H1 (cell line): Measurements from ENCODE around the gene R3HDM2. TPM values are rescaled to one million over a fixed set of nuclear protein-coding genes. Genes with fewer than 3 reads are reported as not detected.

Experiments
- CTCF ChIA-PET: fragments of 300-600 bp; sonication (Branson Sonifier 250); formaldehyde crosslinking; loops from one replicate; lab custom pipeline; 2021; ENCODE audit not compliant: partially characterized antibody; lab: Charles Lee
- POLR2A ChIA-PET: fragments of 300-600 bp; sonication (Branson Sonifier 250); formaldehyde crosslinking; loops from one replicate; lab custom pipeline; 2021; ENCODE audit warnings: inconsistent platforms; ENCODE audit not compliant: partially characterized antibody; lab: Charles Lee
- DNase-seq, 2 experiments: peaks; one replicate each; pipeline versions ENCODE4 v3.0.0 to v3.0.0-alpha.2; 2010 to 2022; ENCODE audit warnings: low spot score in 2 of 2, low read depth in 1 of 2, mixed read lengths in 1 of 2
- FAIRE-seq: peaks from 2 replicates; lab custom pipeline; 2011; peaks lifted over from hg19 to GRCh38; lab: Jason Lieb, UNC
- H2AFZ ChIP-seq: 2 replicates; pipeline ENCODE4 v1.8.1; 2012; ENCODE audit warnings: low read length, inconsistent platforms
- H2AK5ac ChIP-seq: 2 replicates; pipeline ENCODE4 v1.6.1; 2013; ENCODE audit warnings: low read depth, low read length
- H2BK120ac ChIP-seq: replicated peaks from 2 replicates; pipeline ENCODE3; 2013; ENCODE audit warnings: low read depth, low read length, inconsistent platforms
- H2BK12ac ChIP-seq: 2 replicates; pipeline ENCODE4 v1.6.1; 2013; ENCODE audit warnings: low read depth, low read length
- H2BK15ac ChIP-seq: 2 replicates; pipeline ENCODE4 v1.6.1; 2013; ENCODE audit warnings: low read length
- H2BK20ac ChIP-seq: 2 replicates; pipeline ENCODE4 v1.6.1; 2013; ENCODE audit warnings: low read length
- H2BK5ac ChIP-seq: 2 replicates; pipeline ENCODE4 v1.6.1; 2013; ENCODE audit warnings: low read depth, low read length
- H3K14ac ChIP-seq: 2 replicates; pipeline ENCODE4 v1.6.1; 2013; ENCODE audit warnings: inconsistent platforms; ENCODE audit not compliant: insufficient read length
- H3K18ac ChIP-seq: 2 replicates; pipeline ENCODE4 v1.6.1; 2013; ENCODE audit warnings: low read length; ENCODE audit errors: extremely low read depth
- H3K23ac ChIP-seq: 2 replicates; pipeline ENCODE4 v1.6.1; 2013; ENCODE audit warnings: inconsistent platforms; ENCODE audit not compliant: insufficient read length
- H3K23me2 ChIP-seq: 2 replicates; pipeline ENCODE4 v1.6.1; 2013; ENCODE audit warnings: low read depth, low read length
- H3K27ac ChIP-seq: 2 replicates; pipeline ENCODE4 v1.6.1; 2011; ENCODE audit warnings: low read depth, low read length, inconsistent platforms
- H3K27me3 ChIP-seq, 4 experiments: replicated peaks in 1 of 4; 1 replicate in 1 of 4; 2 replicates in 3 of 4; pipeline versions ENCODE4 v1.6.1 to v1.8.1; 2011 to 2013; ENCODE audit warnings: low read length in 3 of 4, mild to moderate bottlenecking in 3 of 4, inconsistent platforms in 2 of 4, mixed read lengths in 2 of 4, moderate library complexity in 1 of 4; ENCODE audit not compliant: control insufficient read depth in 3 of 4, insufficient read depth in 3 of 4; ENCODE audit errors: extremely low read depth in 1 of 4
- H3K36me3 ChIP-seq, 4 experiments: 2 replicates each; pipeline versions ENCODE4 v1.6.1 to v1.8.1; 2011 to 2013; ENCODE audit warnings: mild to moderate bottlenecking in 4 of 4, low read length in 3 of 4, moderate library complexity in 2 of 4, control low read depth in 1 of 4, inconsistent platforms in 1 of 4; ENCODE audit not compliant: insufficient read depth in 4 of 4, control insufficient read depth in 2 of 4
- H3K4ac ChIP-seq: replicated peaks from 2 replicates; pipeline ENCODE3; 2013; ENCODE audit warnings: low read length, low read depth, mixed read lengths, inconsistent platforms; ENCODE audit not compliant: insufficient read length
- H3K4me1 ChIP-seq, 4 experiments: replicated peaks in 1 of 4; 1 replicate in 1 of 4; 2 replicates in 3 of 4; pipeline versions ENCODE4 v1.6.1 to v1.8.1; 2011 to 2013; ENCODE audit warnings: low read length in 3 of 4, inconsistent platforms in 2 of 4, mixed read lengths in 1 of 4; ENCODE audit not compliant: insufficient read depth in 4 of 4, control insufficient read depth in 3 of 4
- H3K4me2 ChIP-seq, 2 experiments: 2 replicates each; pipeline versions ENCODE4 v1.6.1 to v1.8.1; 2011 to 2013; ENCODE audit warnings: low read depth in 2 of 2, low read length in 2 of 2, control low read depth in 1 of 2, inconsistent platforms in 1 of 2, mild to moderate bottlenecking in 1 of 2; ENCODE audit not compliant: insufficient read depth in 1 of 2
- H3K4me3 ChIP-seq, 4 experiments: fragments of 200-600, 300-600 bp in 1 of 4; sonication (generic), shearing (Covaris generic), sonication (Bioruptor Twin) in 1 of 4; 2 replicates each; pipeline versions ENCODE4 v1.5.1 to v1.8.1; 2011 to 2016; ENCODE audit warnings: low read length in 4 of 4, low read depth in 3 of 4, control low read depth in 2 of 4, inconsistent platforms in 2 of 4, mild to moderate bottlenecking in 2 of 4, mixed read lengths in 1 of 4, moderate library complexity in 1 of 4; ENCODE audit not compliant: insufficient read depth in 2 of 4; ENCODE audit errors: extremely low read depth in 1 of 4
- H3K56ac ChIP-seq: replicated peaks from 2 replicates; pipeline ENCODE3; 2013; ENCODE audit warnings: low read depth, mild to moderate bottlenecking, mixed read lengths, low read length, inconsistent platforms; ENCODE audit not compliant: insufficient read length
- H3K79me1 ChIP-seq: 2 replicates; pipeline ENCODE4 v1.6.1; 2013; ENCODE audit warnings: low read depth, low read length, control low read depth
- H3K79me2 ChIP-seq, 2 experiments: 2 replicates each; pipeline versions ENCODE4 v1.6.1 to v1.8.1; 2012 to 2013; ENCODE audit warnings: low read length in 2 of 2, mild to moderate bottlenecking in 2 of 2, inconsistent platforms in 1 of 2; ENCODE audit not compliant: insufficient read depth in 2 of 2, control insufficient read depth in 1 of 2
- H3K9ac ChIP-seq, 4 experiments: replicated peaks in 1 of 4; 1 replicate in 1 of 4; 2 replicates in 3 of 4; pipeline versions ENCODE4 v1.6.1 to v1.8.1; 2011 to 2013; ENCODE audit warnings: low read depth in 3 of 4, low read length in 3 of 4, control low read depth in 2 of 4, mild to moderate bottlenecking in 2 of 4, moderate library complexity in 2 of 4, inconsistent platforms in 1 of 4; ENCODE audit errors: extremely low read depth in 1 of 4
- H3K9me3 ChIP-seq, 2 experiments: 2 replicates each; pipeline versions ENCODE4 v1.6.1 to v1.8.1; 2012 to 2013; ENCODE audit warnings: mild to moderate bottlenecking in 2 of 2, moderate library complexity in 2 of 2, control low read depth in 1 of 2, inconsistent platforms in 1 of 2, low read depth in 1 of 2, low read length in 1 of 2, mixed read lengths in 1 of 2; ENCODE audit not compliant: insufficient read depth in 2 of 2
- H4K20me1 ChIP-seq, 2 experiments: replicated peaks in 1 of 2; 2 replicates each; pipeline versions ENCODE3 to v1.8.1; 2011 to 2013; ENCODE audit warnings: inconsistent platforms in 2 of 2, low read length in 2 of 2, mild to moderate bottlenecking in 1 of 2; ENCODE audit not compliant: insufficient read depth in 2 of 2, control insufficient read depth in 1 of 2
- H4K5ac ChIP-seq: 2 replicates; pipeline ENCODE4 v1.6.1; 2013; ENCODE audit warnings: low read length, low read depth, mixed read lengths, inconsistent platforms; ENCODE audit not compliant: insufficient read length
- H4K8ac ChIP-seq: 2 replicates; pipeline ENCODE4 v1.8.0; 2013; ENCODE audit warnings: mild to moderate bottlenecking, moderate library complexity, low read length, inconsistent platforms; ENCODE audit not compliant: insufficient read depth; ENCODE audit errors: extremely low read depth
- H4K91ac ChIP-seq: replicated peaks from 2 replicates; pipeline ENCODE3; 2013; ENCODE audit warnings: low read length, mixed read lengths, inconsistent platforms; ENCODE audit not compliant: insufficient read length
- CHD1 ChIP-seq: IDR thresholded peaks from 2 replicates; pipeline ENCODE4 v1.6.1; 2012; ENCODE audit warnings: low read depth, low read length, improper control_type of control experiment
- CHD2 ChIP-seq: IDR thresholded peaks from 2 replicates; pipeline ENCODE4 v1.6.1; 2012; ENCODE audit warnings: low read length, improper control_type of control experiment
- GTF2F1 ChIP-seq: IDR thresholded peaks from 2 replicates; pipeline ENCODE4 v1.6.1; 2012; ENCODE audit warnings: low read depth, low read length, improper control_type of control experiment, borderline replicate concordance
- JUN ChIP-seq: IDR thresholded peaks from 2 replicates; pipeline ENCODE4 v1.6.1; 2011; ENCODE audit warnings: low read depth, mild to moderate bottlenecking, improper control_type of control experiment, low read length
- JUND ChIP-seq: IDR thresholded peaks from 2 replicates; pipeline ENCODE4 v1.6.1; 2011; ENCODE audit warnings: mild to moderate bottlenecking, improper control_type of control experiment, low read length
- POU5F1 ChIP-seq: IDR thresholded peaks from 2 replicates; pipeline ENCODE4 v1.6.1; 2011; ENCODE audit warnings: low read depth, mild to moderate bottlenecking, low read length, moderate library complexity
- RFX5 ChIP-seq: IDR thresholded peaks from 2 replicates; pipeline ENCODE4 v1.6.1; 2011; ENCODE audit warnings: low read depth, low read length, improper control_type of control experiment, borderline replicate concordance
- SP2 ChIP-seq: IDR thresholded peaks from 2 replicates; pipeline ENCODE4 v1.6.1; 2012; ENCODE audit warnings: mild to moderate bottlenecking, low read length, inconsistent platforms
- TAF1 ChIP-seq: IDR thresholded peaks from 2 replicates; pipeline ENCODE4 v1.6.1; 2011; ENCODE audit warnings: mild to moderate bottlenecking, low read depth, low read length
- WGBS, 2 experiments: shearing (Covaris generic) in 1 of 2; methylation state at CpG; one replicate each; pipeline versions ENCODE4 v1.1.6 to v1.1.7; 2013 to 2015; ENCODE audit warnings: low lambda C conversion rate in 2 of 2, mixed read lengths in 2 of 2, inconsistent platforms in 1 of 2, low coverage in 1 of 2, missing lambda C conversion rate in 1 of 2; ENCODE audit not compliant: insufficient replicate concordance in 2 of 2, insufficient coverage in 1 of 2, insufficient read length in 1 of 2; ENCODE audit errors: extremely low coverage in 1 of 2, missing lambda C conversion rate in 1 of 2; 5-methylcytosine and 5-hydroxymethylcytosine counted together
- polyA plus RNA-seq, 7 experiments: library from polyadenylated mRNA; depleted of rRNA in 3 of 7; stranded (reverse) in 5 of 7; unstranded in 2 of 7; fragments of >200 nt in 5 of 7; fragments of 200-250 nt in 2 of 7; gene quantifications; 1 replicate in 5 of 7; 2 replicates in 1 of 7; 4 replicates in 1 of 7; pipeline versions ENCODE4 v1.2.1 to v1.2.3, GENCODE V29; 2011 to 2013; ENCODE audit warnings: missing spikeins in 2 of 7, mixed read lengths in 2 of 7
- total RNA-seq: library from RNA; stranded (reverse); fragmentation: NEBNext Ultra II Directional; extraction: Animal tissue kit (Norgen Biotek cat#: 25700); gene quantifications from 2 replicates; pipeline ENCODE4 v1.2.1, GENCODE V29; 2021
- TF ChIP-seq, protein P1 (sequence below): IDR thresholded peaks from 2 replicates; pipeline ENCODE4 v1.6.1; 2011; ENCODE audit warnings: low read length, improper control_type of control experiment
- TF ChIP-seq, protein P2 (sequence below): IDR thresholded peaks from 2 replicates; pipeline ENCODE4 v1.6.1; 2012; ENCODE audit warnings: inconsistent platforms

R3HDM2 gene
- total and polyA plus RNA-seq, 2 of the 8 experiments (the other 6 are each of a cell fraction or from before 2014, with no cell fraction given), result 25.6 to 27.0 TPM

DNA sequence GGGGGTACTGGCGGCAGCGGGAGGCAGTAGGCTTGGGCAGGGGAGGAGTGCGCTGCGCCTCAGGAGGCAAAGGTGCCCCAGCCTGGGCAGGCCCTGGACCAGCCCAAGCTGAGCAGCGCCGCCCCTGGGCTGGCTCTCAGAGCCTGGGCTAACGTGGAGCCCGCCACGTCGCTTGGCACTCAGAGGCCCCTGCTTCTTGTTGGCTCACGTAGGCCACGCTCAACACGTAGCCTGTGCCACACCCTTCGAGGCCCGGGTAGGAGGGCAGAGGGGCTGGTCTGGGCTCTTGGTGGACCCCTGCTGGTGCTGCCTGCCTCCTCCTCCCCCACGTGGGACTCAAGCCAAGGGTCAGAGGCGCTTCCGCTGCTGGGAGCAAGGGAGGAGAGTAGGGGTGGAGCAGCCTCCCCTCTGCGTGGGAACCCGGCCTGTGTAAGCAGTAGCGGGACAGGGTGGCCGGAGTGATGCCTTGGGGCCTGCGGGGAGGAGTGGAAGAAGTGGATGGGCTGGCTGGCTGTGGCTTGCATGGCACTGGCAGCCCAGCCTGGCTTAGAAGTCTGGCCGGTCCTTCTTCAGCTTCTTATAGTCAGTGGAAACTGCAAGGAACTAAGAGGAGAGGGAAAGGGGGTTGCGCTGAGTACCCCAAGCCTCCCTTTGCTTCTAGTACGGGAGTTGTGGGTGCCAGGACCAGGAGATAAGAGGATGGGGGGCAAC, 195.7 kb downstream of the R3HDM2 start:
- no peak overlapping the region for H4K91ac ChIP-seq
- no peak overlapping the region for H3K27ac ChIP-seq
- ChIA-PET POLR2A (interaction anchor here (0.5 to 23.7 kb wide), 18 partner anchors 6 to 285 kb away, joined by 3 to 852 read pairs (median 4); partner anchors contain the start of genes DDIT3, GLI1, INHBE and LRP1), CTCF (interaction anchor here (17.3 to 27.9 kb wide), 3 partner anchors 8 to 221 kb away, joined by 225 to 726 read pairs (median 527); partner anchors contain the start of genes GLI1, INHBE, NXPH4 and SHMT2)
- H2BK20ac ChIP-seq, result no peak overlapping the region
- peaks cover 36 to 55% (median 47%) of the 10 kb centered on the region in 4 experiments for H3K27me3 ChIP-seq
- H3K9me3 ChIP-seq, result no peaks in the 10 kb centered on the region
- no peak overlapping the region; a peak in 1 of 8 replicates for H3K4me3 ChIP-seq
- peak overlapping the region in 1 of 2 experiments; percentile 12; a peak in 1 of 4 replicates for H3K4me2 ChIP-seq
- H3K23me2 ChIP-seq, result peaks cover 26% of the 10 kb centered on the region
- H2BK5ac ChIP-seq, result no peak overlapping the region
- DNase-seq, result peak in 1 of 2 experiments; percentile 65
- H3K79me2 ChIP-seq, result peaks cover 6 to 13% of the 10 kb centered on the region in 2 experiments; a peak in 3 of 4 replicates
- no peak overlapping the region for H3K14ac ChIP-seq
- H4K8ac ChIP-seq, result no peak overlapping the region
- no peak overlapping the region for H4K5ac ChIP-seq
- FAIRE-seq, result no peak
- H2BK12ac ChIP-seq, result no peak overlapping the region
- no peak overlapping the region for H2BK15ac ChIP-seq
- no peak overlapping the region for H3K4ac ChIP-seq
- H2BK120ac ChIP-seq, result no peak overlapping the region
- peaks cover 11% of the 10 kb centered on the region for H3K79me1 ChIP-seq
- H3K9ac ChIP-seq, result no peak overlapping the region
- no peak overlapping the region for H3K56ac ChIP-seq
- peaks cover 6 to 59% (median 35%) of the 10 kb centered on the region in 4 experiments for H3K4me1 ChIP-seq
- WGBS, 2 experiments, result 44% methylated on average over 22 of the region's 26 CpGs; no CpG with 5 or more reads in 1 of the 2 experiments
- H3K18ac ChIP-seq, result no peak overlapping the region
- peaks cover 25 to 38% of the 10 kb centered on the region in 2 experiments for H4K20me1 ChIP-seq
- H2AFZ ChIP-seq, result no peak overlapping the region
- peaks cover 29 to 42% (median 35%) of the 10 kb centered on the region in 4 experiments for H3K36me3 ChIP-seq
- H2AK5ac ChIP-seq, result no peak overlapping the region
- no peak overlapping the region for H3K23ac ChIP-seq
- TF ChIP-seq SP2 (no peak), JUN (no peak), CHD2 (no peak), POU5F1 (no peak), TAF1 (no peak), GTF2F1 (no peak), RFX5 (no peak), CHD1 (no peak), JUND (no peak)
- TF ChIP-seq, protein P1, sequence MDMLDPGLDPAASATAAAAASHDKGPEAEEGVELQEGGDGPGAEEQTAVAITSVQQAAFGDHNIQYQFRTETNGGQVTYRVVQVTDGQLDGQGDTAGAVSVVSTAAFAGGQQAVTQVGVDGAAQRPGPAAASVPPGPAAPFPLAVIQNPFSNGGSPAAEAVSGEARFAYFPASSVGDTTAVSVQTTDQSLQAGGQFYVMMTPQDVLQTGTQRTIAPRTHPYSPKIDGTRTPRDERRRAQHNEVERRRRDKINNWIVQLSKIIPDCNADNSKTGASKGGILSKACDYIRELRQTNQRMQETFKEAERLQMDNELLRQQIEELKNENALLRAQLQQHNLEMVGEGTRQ, result 0 out of 2 replicates have a peak, but pooled peaks have one; percentile 19
- TF ChIP-seq, protein P2, sequence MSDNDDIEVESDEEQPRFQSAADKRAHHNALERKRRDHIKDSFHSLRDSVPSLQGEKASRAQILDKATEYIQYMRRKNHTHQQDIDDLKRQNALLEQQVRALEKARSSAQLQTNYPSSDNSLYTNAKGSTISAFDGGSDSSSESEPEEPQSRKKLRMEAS, result peak; percentile 48; the same call in 1 of the 2 replicates
